CD4-positive, alpha-beta T cell (primary cell): ENCODE results near the gene ARPC5L. TPM values are rescaled to one million over a fixed set of nuclear protein-coding genes. Genes with fewer than 3 reads are reported as not detected.

Experiments
- ATAC-seq: fragments of 200-7000 bp; cut with Tn5 transposase; one replicate; pipeline ENCODE4 v1.10.0; 2022; ENCODE audit warnings: mild to moderate bottlenecking; ENCODE audit not compliant: poor library complexity
- CTCF ChIA-PET: fragments of 350-600 bp; sonication (Branson Sonifier 250); formaldehyde crosslinking; loops from one replicate; lab custom pipeline; 2021; ENCODE audit warnings: antibody characterized with exemption, inconsistent platforms; lab: Charles Lee
- POLR2A ChIA-PET: fragments of 350-600 bp; sonication (Branson Sonifier 250); formaldehyde crosslinking; loops from one replicate; lab custom pipeline; 2021; ENCODE audit warnings: antibody characterized with exemption, inconsistent platforms; lab: Charles Lee
- DNase-seq, 14 experiments: peaks; one replicate each; pipeline ENCODE4 v3.0.0-alpha.2; 2013 to 2020; ENCODE audit warnings: mixed read lengths in 2 of 14
- H3K27ac ChIP-seq, 2 donors: one replicate each; pipeline versions ENCODE4 v1.5.1 to v1.7.0; 2013; ENCODE audit warnings: low read length in 2 of 2, low read depth in 1 of 2, mild to moderate bottlenecking in 1 of 2
- H3K27me3 ChIP-seq, 2 experiments: 1 replicate in 1 of 2; 2 replicates in 1 of 2; pipeline versions ENCODE4 v1.6.1 to v1.7.0; 2013; ENCODE audit warnings: low read length in 2 of 2, control low read depth in 1 of 2, mild to moderate bottlenecking in 1 of 2, moderate library complexity in 1 of 2; ENCODE audit not compliant: insufficient read depth in 2 of 2, control insufficient read depth in 1 of 2
- H3K36me3 ChIP-seq: one replicate; pipeline ENCODE4 v1.6.1; 2013; ENCODE audit warnings: low read length, control low read depth; ENCODE audit not compliant: insufficient read depth
- H3K4me1 ChIP-seq: one replicate; pipeline ENCODE4 v1.6.1; 2013; ENCODE audit warnings: low read length, control low read depth; ENCODE audit not compliant: insufficient read depth
- H3K4me3 ChIP-seq: one replicate; pipeline ENCODE4 v1.5.1; 2013; ENCODE audit warnings: mild to moderate bottlenecking, low read length, moderate library complexity
- H3K9me3 ChIP-seq, 2 experiments: 1 replicate in 1 of 2; 2 replicates in 1 of 2; pipeline versions ENCODE4 v1.6.1 to v1.7.0; 2013; ENCODE audit warnings: low read length in 2 of 2, mild to moderate bottlenecking in 2 of 2, control low read depth in 1 of 2, moderate library complexity in 1 of 2; ENCODE audit not compliant: control insufficient read depth in 1 of 2, insufficient read depth in 1 of 2
- H3K27ac Mint-ChIP-seq: one replicate; pipeline ENCODE4 v1.8.0; 2020; ENCODE audit warnings: mixed read lengths
- H3K27me3 Mint-ChIP-seq: one replicate; pipeline ENCODE4 v1.8.0; 2021; ENCODE audit warnings: mixed read lengths
- H3K36me3 Mint-ChIP-seq: one replicate; pipeline ENCODE4 v1.8.0; 2021; ENCODE audit warnings: low read depth, mixed read lengths
- H3K4me1 Mint-ChIP-seq: one replicate; pipeline ENCODE4 v1.8.0; 2021; ENCODE audit warnings: low read depth, mixed read lengths
- H3K4me3 Mint-ChIP-seq: one replicate; pipeline ENCODE4 v1.8.0; 2020; ENCODE audit warnings: mild to moderate bottlenecking, mixed read lengths
- H3K9me3 Mint-ChIP-seq: one replicate; pipeline ENCODE4 v1.8.0; 2020; ENCODE audit warnings: mixed read lengths
- intact Hi-C, 2 experiments: fragments of 100-400 bp; cut with DNase I in 1 of 2; cut with micrococcal nuclease in 1 of 2; formaldehyde crosslinking; loops; one replicate each; pipeline versions ENCODE4 v1.15.1 to v1.9.0; 2023 to 2025; cut with DNase I, micrococcal nuclease
- total RNA-seq, 174 experiments: library from RNA in 2 of 174; stranded (reverse) in 2 of 174; gene quantifications; one replicate each; pipeline ENCODE4 v1.2.3 and lab custom pipeline; 2021 to 2026
- TF ChIP-seq, protein P1 (sequence below): fragments of 200-600 bp; IDR thresholded peaks from one replicate; pipeline ENCODE4 v1.8.0; 2022; ENCODE audit warnings: antibody characterized with exemption, mild to moderate bottlenecking

Gene ARPC5L
- total RNA-seq, 2 experiments from 2014 or later: 36.8 to 37.0 TPM

DNA sequence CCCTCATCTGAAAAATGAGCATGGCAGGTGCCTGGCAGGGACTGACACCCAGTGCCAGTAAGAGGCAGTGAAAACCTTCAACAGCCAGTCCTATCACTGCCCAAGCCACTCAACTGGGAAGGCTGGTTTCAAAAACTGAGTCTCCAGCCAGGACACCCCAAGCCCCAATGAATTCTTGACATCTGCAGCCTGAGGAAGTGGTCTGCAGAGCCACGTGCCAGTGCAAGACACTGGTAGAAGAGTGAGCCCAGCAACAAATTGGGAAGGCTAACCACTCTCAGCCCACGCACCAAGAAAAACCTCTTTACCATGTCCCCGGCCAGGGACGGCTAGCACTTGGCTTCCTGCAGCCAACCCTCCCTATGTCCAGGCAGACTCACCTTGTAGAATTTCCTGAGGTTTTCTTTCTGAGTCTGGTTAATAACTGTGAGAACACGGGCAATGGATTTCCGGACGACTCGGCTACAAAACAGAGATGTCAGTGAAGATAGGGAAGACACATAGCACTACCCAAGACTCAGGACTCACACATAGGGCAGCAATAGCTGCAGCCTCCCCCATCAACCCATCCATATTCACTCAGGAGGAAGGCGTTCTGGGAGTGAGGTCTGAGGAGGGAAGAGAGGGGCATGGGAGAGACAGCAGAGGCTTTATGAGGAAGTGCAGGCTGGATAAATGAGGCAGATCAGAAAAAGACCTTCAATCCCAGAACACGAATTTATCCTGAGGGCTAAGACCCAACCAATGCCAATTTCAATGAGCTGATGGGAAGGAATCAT is 1.9 kb upstream of the ARPC5L start:
- Mint-ChIP-seq H3K36me3 (peaks cover 53% of the 10 kb centered on the region), H3K4me3 (peak overlapping the region; percentile 96), H3K9me3 (no peaks in the 10 kb centered on the region), H3K27me3 (no peaks in the 10 kb centered on the region), H3K27ac (peak overlapping the region; percentile 92), H3K4me1 (peaks cover 39% of the 10 kb centered on the region)
- Histone ChIP-seq H3K36me3 (peaks cover 45% of the 10 kb centered on the region), H3K4me3 (no peak overlapping the region), H3K9me3 (peaks cover 0 to 3% of the 10 kb centered on the region in 2 experiments), H3K27ac (no peak overlapping the region), H3K27me3 (no peaks in the 10 kb centered on the region), H3K4me1 (peaks cover 46% of the 10 kb centered on the region)
- no peak for DNase-seq
- TF ChIP-seq, protein P1, sequence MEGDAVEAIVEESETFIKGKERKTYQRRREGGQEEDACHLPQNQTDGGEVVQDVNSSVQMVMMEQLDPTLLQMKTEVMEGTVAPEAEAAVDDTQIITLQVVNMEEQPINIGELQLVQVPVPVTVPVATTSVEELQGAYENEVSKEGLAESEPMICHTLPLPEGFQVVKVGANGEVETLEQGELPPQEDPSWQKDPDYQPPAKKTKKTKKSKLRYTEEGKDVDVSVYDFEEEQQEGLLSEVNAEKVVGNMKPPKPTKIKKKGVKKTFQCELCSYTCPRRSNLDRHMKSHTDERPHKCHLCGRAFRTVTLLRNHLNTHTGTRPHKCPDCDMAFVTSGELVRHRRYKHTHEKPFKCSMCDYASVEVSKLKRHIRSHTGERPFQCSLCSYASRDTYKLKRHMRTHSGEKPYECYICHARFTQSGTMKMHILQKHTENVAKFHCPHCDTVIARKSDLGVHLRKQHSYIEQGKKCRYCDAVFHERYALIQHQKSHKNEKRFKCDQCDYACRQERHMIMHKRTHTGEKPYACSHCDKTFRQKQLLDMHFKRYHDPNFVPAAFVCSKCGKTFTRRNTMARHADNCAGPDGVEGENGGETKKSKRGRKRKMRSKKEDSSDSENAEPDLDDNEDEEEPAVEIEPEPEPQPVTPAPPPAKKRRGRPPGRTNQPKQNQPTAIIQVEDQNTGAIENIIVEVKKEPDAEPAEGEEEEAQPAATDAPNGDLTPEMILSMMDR: no peak
- ATAC-seq: no peak
- intact Hi-C loops: loop anchor here (5.0 to 10.0 kb wide), 5 partner anchors 82 to 397 kb away; partner anchors contain the start of genes GOLGA1 (in 1 of the 2), HSPA5 (in 1 of the 2) and SCAI (in 1 of the 2)
- ChIA-PET POLR2A (interaction anchor here (1.0 to 2.9 kb wide), 5 partner anchors 10 to 89 kb away, joined by 4 to 21 read pairs (median 15); partner anchors contain the start of gene NR6A1), CTCF (interaction anchor here (0.9 to 2.2 kb wide), 2 partner anchors 10 to 88 kb away, joined by 3 to 6 read pairs; partner anchors contain the start of gene NR6A1)

DNA sequence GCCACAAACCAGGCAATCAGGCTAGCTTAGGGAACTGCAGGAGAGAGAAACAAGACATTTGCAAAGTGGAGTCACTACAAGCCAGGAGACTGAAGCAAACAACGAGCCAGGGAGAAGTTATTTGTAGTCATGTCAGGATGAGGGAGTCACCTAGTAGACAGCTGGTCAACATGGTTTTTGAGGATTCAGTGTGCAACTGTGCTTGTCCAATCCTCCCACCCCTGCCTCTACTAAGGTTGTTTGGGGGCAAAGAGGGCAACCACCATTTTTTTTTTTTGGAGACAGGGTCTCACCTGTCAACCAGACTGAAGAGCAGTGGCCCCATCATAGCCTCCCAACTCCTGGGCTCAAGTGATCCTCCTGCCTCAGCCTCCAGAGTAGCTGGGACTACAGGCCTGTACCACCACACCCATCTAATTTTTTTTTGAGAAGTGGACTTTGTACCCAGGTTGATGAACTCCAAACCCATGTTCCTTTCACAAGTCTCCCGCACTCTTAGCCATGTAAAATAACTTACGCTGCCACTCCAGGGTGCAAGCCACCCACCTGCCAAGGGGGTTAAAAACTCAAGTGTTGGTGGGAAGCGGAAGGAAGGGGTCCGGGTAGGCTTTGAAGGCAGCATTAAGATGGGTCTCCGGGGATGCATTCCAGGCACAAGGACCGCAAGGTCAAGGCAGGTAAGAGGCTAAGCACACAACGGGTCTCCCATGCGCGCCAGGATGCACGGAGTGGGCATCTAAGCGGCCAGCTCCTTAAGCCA is 1.2 kb upstream of the ARPC5L start:
- peaks cover 53% of the 10 kb centered on the region for H3K36me3 Mint-ChIP-seq
- Histone ChIP-seq H3K36me3 (peaks cover 45% of the 10 kb centered on the region), H3K4me3 (peak overlapping the region; percentile 89), H3K27ac (peak overlapping the region; percentile 89), H3K9me3 (peaks cover 0 to 3% of the 10 kb centered on the region in 2 experiments), H3K4me1 (peaks cover 46% of the 10 kb centered on the region), H3K27me3 (no peaks in the 10 kb centered on the region)
- H3K27me3 Mint-ChIP-seq: no peaks in the 10 kb centered on the region
- ChIA-PET POLR2A (interaction anchor here (0.6 to 2.9 kb wide), 11 partner anchors 8 to 265 kb away, joined by 3 to 21 read pairs (median 4); partner anchors contain the start of genes GOLGA1, NR6A1 and WDR38), CTCF (interaction anchor here (0.6 to 2.4 kb wide), 8 partner anchors 8 to 1544 kb away, joined by 3 to 33 read pairs (median 6); partner anchors contain the start of genes NR6A1 and WDR38)
- ATAC-seq (no peak), DNase-seq (peak in 1 of 14 experiments; percentile 21)
- TF ChIP-seq, protein P1: no peak
- H3K9me3 Mint-ChIP-seq: no peaks in the 10 kb centered on the region
- H3K4me1 Mint-ChIP-seq: peaks cover 38% of the 10 kb centered on the region
- peak overlapping the region; percentile 96 for H3K4me3 Mint-ChIP-seq
- H3K27ac Mint-ChIP-seq: peak overlapping the region; percentile 92
- intact Hi-C loops: loop anchor here (1.0 to 10.0 kb wide), 5 partner anchors 82 to 384 kb away; partner anchors contain the start of genes GOLGA1 (in 1 of the 2), HSPA5 (in 1 of the 2), NR6A1 (in 1 of the 2) and SCAI (in 1 of the 2)

DNA sequence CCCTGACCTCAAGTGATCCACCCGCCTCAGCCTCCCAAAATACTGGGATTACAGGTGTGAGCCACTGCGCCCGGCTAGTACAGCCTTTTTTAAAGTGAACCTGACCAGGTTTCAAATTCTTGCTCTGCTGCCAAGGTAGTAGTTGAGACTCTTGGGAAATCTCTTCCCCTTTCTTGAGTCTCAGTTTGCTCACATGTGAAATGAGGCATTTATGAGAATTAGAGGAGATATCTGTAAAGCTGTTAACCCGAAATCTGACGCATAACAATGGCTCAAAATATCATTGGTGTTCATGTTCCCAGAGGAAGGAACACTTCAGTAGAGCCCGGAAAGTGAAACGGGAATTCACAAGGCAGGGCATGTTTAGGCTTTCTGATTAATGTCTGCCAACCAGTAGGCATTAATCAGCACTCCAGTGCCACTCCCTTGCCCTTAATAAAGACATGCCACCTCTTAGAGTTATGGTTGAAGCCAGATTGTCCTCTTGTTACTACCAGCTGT is 1.5 kb downstream of the ARPC5L start:
- POLR2A ChIA-PET: interaction anchor here (2.5 kb wide), 1 partner anchor 11 kb away, joined by 20 read pairs; the partner anchor contains the start of gene WDR38
- intact Hi-C loops: loop anchor here (5.0 to 10.0 kb wide), 4 partner anchors 79 to 381 kb away; partner anchors contain the start of genes GOLGA1 (in 1 of the 2), HSPA5 (in 1 of the 2) and SCAI (in 1 of the 2)

More for the DNA sequence above, 1.5 kb downstream of the ARPC5L start:
- ATAC-seq: no peak
- TF ChIP-seq, protein P1: no peak
- no peak for DNase-seq
- peaks cover 40% of the 10 kb centered on the region for H3K36me3 Mint-ChIP-seq
- peak overlapping the region; percentile 70 for H3K4me3 Mint-ChIP-seq
- Histone ChIP-seq H3K9me3 (no peaks in the 10 kb centered on the region), H3K27me3 (no peaks in the 10 kb centered on the region), H3K27ac (no peak overlapping the region), H3K4me1 (peaks cover 55% of the 10 kb centered on the region), H3K4me3 (no peak overlapping the region), H3K36me3 (peaks cover 29% of the 10 kb centered on the region)
- CTCF ChIA-PET: no interaction called here
- H3K9me3 Mint-ChIP-seq: no peaks in the 10 kb centered on the region
- H3K27me3 Mint-ChIP-seq: no peaks in the 10 kb centered on the region
- H3K4me1 Mint-ChIP-seq: peaks cover 48% of the 10 kb centered on the region
- H3K27ac Mint-ChIP-seq: peak overlapping the region; percentile 59
